LHCN-M2 (cell line): ENCODE results near the gene PLA2G4F. TPM values are rescaled to one million over a fixed set of nuclear protein-coding genes. Genes with fewer than 3 reads are reported as not detected.
"Not testable (repeated sequence)": the region's sequence is repeated elsewhere in the genome, so short reads cannot be mapped to it uniquely, and the experiment has no call there.

Experiments
- DNase-seq: peaks from one replicate; pipeline ENCODE4 v3.0.0-alpha.2; 2012; ENCODE audit warnings: low read depth
- total RNA-seq: library from RNA; depleted of rRNA; stranded (reverse); fragments of >200 nt; gene quantifications from 2 replicates; pipeline ENCODE4 v1.2.3, GENCODE V29; 2014; rRNA removed

Gene PLA2G4F
- total RNA-seq, 1 experiment from 2014 or later, result not detected

GRCh38 chr15:42100021-42100800 lies 56.2 kb downstream of the PLA2G4F start:
- peak; percentile 15 for DNase-seq

- no peak for DNase-seq
These were observed 59.4 kb downstream of the PLA2G4F start for GRCh38 chr15:42097018-42097417.

- no peak for DNase-seq
These were observed 61.9 kb downstream of the PLA2G4F start, which contains the start of gene PLA2G4D for GRCh38 chr15:42094512-42094963. PLA2G4D (minus strand) TSS chr15:42094562; CDS start chr15:42094459, 103 bp downstream.

- no peak for DNase-seq
These were observed 62.5 kb downstream of the PLA2G4F start for GRCh38 chr15:42093966-42094365.

- DNase-seq, result no peak
These were observed 63.8 kb downstream of the PLA2G4F start for GRCh38 chr15:42092398-42093318.

- DNase-seq, result not testable (repeated sequence)
These were observed 64.6 kb downstream of the PLA2G4F start for GRCh38 chr15:42091753-42092397.

GRCh38 chr15:42090781-42091180 lies 65.7 kb downstream of the PLA2G4F start:
- DNase-seq, result no peak

- DNase-seq, result no peak
These were observed 66.1 kb downstream of the PLA2G4F start for GRCh38 chr15:42090370-42090769.

- no peak for DNase-seq
These were observed 66.5 kb downstream of the PLA2G4F start for GRCh38 chr15:42089942-42090341.

Other genes starting within 250 kb of the PLA2G4F start
- 19.8 and 20.6 TPM in 2 replicates for gene EHD4, start 184.1 kb downstream of the PLA2G4F start, total RNA-seq
- gene PLA2G4E, start 135.6 kb downstream of the PLA2G4F start, total RNA-seq, result not detected in 2 replicates
- gene PLA2G4D, start 62.1 kb downstream of the PLA2G4F start, total RNA-seq, result not detected in 2 replicates
- 31.1 and 40.4 TPM in 2 replicates for gene VPS39, start 51.7 kb upstream of the PLA2G4F start, total RNA-seq
- 13.1 and 17.7 TPM in 2 replicates for gene GANC, start 116.6 kb upstream of the PLA2G4F start, total RNA-seq
- 40.1 and 52.0 TPM in 2 replicates for gene TMEM87A, start 116.8 kb upstream of the PLA2G4F start, total RNA-seq
- 0.17 and 0.77 TPM in 2 replicates for gene CAPN3, start 202.9 kb upstream of the PLA2G4F start, total RNA-seq